ENCODE data around the gene MBP.

DNA sequence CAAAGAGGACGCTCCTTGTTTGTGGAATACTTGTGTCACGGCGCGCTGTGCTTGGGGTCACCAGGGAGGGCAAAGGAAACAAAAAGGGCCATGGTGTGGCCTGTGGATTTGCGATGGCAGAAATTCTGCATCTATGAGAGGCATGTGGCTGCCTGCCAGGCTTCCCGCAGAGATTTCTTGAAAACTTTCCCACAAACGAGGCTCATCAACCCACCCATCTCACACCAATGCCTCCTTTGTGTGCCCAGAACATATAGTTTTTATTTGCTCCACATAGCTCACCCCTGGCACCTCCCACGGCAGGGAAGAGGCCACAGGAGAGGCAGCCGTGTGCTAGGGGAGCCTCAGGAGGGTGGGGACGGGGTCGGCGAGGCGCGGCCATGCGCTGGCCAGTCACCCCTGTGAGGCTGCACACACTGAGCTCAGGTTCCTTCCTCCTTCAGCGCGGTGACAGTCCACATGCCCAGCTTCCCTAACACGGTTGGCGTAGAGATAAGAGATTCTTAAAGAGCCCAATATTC lies 100.3 kb downstream of the MBP start:
- TF ChIP-seq EZH2 (IDR thresholded peaks at IDR 0.05; ENCODE audit: low read length, missing control alignments) = no peak
- TF ChIP-seq, protein P1, sequence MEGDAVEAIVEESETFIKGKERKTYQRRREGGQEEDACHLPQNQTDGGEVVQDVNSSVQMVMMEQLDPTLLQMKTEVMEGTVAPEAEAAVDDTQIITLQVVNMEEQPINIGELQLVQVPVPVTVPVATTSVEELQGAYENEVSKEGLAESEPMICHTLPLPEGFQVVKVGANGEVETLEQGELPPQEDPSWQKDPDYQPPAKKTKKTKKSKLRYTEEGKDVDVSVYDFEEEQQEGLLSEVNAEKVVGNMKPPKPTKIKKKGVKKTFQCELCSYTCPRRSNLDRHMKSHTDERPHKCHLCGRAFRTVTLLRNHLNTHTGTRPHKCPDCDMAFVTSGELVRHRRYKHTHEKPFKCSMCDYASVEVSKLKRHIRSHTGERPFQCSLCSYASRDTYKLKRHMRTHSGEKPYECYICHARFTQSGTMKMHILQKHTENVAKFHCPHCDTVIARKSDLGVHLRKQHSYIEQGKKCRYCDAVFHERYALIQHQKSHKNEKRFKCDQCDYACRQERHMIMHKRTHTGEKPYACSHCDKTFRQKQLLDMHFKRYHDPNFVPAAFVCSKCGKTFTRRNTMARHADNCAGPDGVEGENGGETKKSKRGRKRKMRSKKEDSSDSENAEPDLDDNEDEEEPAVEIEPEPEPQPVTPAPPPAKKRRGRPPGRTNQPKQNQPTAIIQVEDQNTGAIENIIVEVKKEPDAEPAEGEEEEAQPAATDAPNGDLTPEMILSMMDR (conservative IDR thresholded peaks at IDR 0.05 in 1 of 2, IDR thresholded peaks at IDR 0.05 in 1 of 2; ENCODE audit: low read depth in 1 of 2, low read length in 2 of 2) = no peak
